Kidney (tissue), 14 donors: ENCODE results near the gene ZBTB7C. TPM values are rescaled to one million over a fixed set of nuclear protein-coding genes. Genes with fewer than 3 reads are reported as not detected.

Source experiments
- DNase-seq, 5 donors: peaks; one replicate each; pipeline ENCODE4 v3.0.0-alpha.2; 2013 to 2020
- FAIRE-seq: peaks from 2 replicates; lab custom pipeline; 2012; peaks lifted over from hg19 to GRCh38; lab: Jason Lieb, UNC
- H3K27ac ChIP-seq, 2 donors: one replicate each; pipeline ENCODE4 v1.7.0; 2013; ENCODE audit warnings: low read depth in 2 of 2, low read length in 2 of 2, inconsistent platforms in 1 of 2
- H3K27me3 ChIP-seq: one replicate; pipeline ENCODE4 v1.7.1; 2013; ENCODE audit warnings: low read length, inconsistent platforms; ENCODE audit not compliant: control insufficient read depth, insufficient read depth
- H3K36me3 ChIP-seq, 3 donors: one replicate each; pipeline versions ENCODE4 v1.7.0 to v1.7.1; 2013; ENCODE audit warnings: low read length in 3 of 3, control low read depth in 1 of 3, inconsistent platforms in 1 of 3; ENCODE audit not compliant: insufficient read depth in 3 of 3, control insufficient read depth in 2 of 3
- H3K4me1 ChIP-seq, 3 donors: one replicate each; pipeline versions ENCODE4 v1.7.0 to v1.7.1; 2013; ENCODE audit warnings: low read length in 3 of 3, inconsistent platforms in 1 of 3, low read depth in 1 of 3; ENCODE audit not compliant: control insufficient read depth in 2 of 3, insufficient read depth in 2 of 3
- H3K4me3 ChIP-seq, 3 donors: one replicate each; pipeline versions ENCODE4 v1.7.0 to v1.8.1; 2013; ENCODE audit warnings: low read length in 3 of 3, control low read depth in 1 of 3, inconsistent platforms in 1 of 3
- H3K9ac ChIP-seq, 3 donors: one replicate each; pipeline versions ENCODE4 v1.7.0 to v1.7.1; 2013; ENCODE audit warnings: low read length in 3 of 3, control low read depth in 1 of 3, inconsistent platforms in 1 of 3
- H3K9me3 ChIP-seq, 3 donors: one replicate each; pipeline versions ENCODE4 v1.7.0 to v1.7.1; 2013; ENCODE audit warnings: low read length in 3 of 3, control low read depth in 1 of 3, inconsistent platforms in 1 of 3; ENCODE audit not compliant: control insufficient read depth in 2 of 3, insufficient read depth in 1 of 3
- intact Hi-C: fragments of 100-400 bp; cut with DNase I; formaldehyde crosslinking; loops from one replicate; pipeline ENCODE4 v1.11.1; 2022
- polyA plus RNA-seq: library from polyadenylated mRNA; stranded (reverse); fragments of 350-450 nt; fragmentation: Illumina TruSeq; extraction: RNeasy Lipid Tissue Mini Kit (QIAGEN cat#74804); gene quantifications from one replicate; pipeline ENCODE4 v1.2.3, GENCODE V29; 2014; ENCODE audit warnings: low read depth, low replicate concordance; ENCODE audit not compliant: insufficient read depth
- total RNA-seq: library from RNA; stranded (reverse); fragmentation: NEBNext Ultra II Directional; extraction: Animal tissue kit (Norgen Biotek cat#: 25700); gene quantifications from one replicate; pipeline ENCODE4 v1.2.1, GENCODE V29; 2021
- TF ChIP-seq, protein P1 (sequence below): IDR thresholded peaks from 3 replicates; pipeline ENCODE4 v1.5.1; 2012; ENCODE audit warnings: mild to moderate bottlenecking, moderate library complexity, borderline replicate concordance; ENCODE audit not compliant: insufficient read depth; ENCODE audit errors: extremely low read depth
- donor health status: control.
- donor health status: control.
- donor health status: control.
- donor health status: control.
- donor health status: control.
- donor health status: DM: yes; HTN: yes; CAD: no.
- donor health status: Normal renal cell carcinoma (clear cell type).

ZBTB7C gene
- total and polyA plus RNA-seq, 2 donors from 2014 or later = 1.8 to 13.8 TPM

DNA sequence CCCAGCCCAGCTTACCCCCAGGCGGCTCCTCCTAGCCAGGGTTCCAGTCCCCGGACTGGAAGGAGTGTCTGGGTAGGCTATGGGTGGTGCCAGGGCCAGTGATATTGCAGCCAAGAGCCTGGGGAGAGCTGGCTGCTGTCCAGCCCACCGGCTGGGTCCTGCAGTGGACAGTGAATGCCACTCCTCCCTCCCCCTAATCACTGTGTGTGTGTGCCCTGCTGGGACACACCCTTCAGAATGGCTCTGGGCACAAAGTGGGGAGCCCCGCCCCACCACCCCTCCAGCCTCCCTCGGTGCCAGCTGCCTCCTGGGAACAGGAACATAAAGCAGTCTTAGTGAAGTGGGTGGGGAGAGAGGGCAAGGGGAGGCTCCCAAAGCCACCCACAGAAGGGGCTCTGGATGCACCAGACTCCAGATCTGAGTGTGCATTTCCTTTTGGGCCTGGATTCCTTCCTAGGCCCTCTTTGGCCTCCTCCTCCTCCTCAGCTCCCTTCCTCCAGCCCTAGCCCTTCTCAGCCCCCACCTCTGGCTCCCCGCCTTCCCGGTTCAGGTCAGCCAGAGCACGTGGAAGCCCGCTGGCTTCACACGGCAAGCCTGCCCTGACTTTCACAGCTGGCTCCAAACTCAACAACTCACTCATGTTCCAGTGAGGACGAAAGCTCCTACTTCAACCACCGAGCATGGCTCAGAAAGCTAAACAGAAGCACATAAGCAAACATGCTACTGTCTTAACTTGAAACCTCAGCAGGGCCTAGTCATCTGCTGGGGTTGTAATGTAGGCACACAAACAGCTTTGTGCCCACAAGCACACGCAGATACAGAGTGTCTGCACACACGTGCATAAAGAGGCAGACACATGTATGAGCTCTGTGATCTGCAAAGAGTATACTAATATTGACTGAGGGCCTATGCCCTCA lies 269.5 kb downstream of the ZBTB7C start:
- H3K27ac ChIP-seq = peak overlapping the region in 1 of 2 donors; percentile 38
- no peaks in the 10 kb centered on the region for H3K9me3 ChIP-seq
- FAIRE-seq = no peak
- no peak overlapping the region for H3K4me3 ChIP-seq
- TF ChIP-seq, protein P1, sequence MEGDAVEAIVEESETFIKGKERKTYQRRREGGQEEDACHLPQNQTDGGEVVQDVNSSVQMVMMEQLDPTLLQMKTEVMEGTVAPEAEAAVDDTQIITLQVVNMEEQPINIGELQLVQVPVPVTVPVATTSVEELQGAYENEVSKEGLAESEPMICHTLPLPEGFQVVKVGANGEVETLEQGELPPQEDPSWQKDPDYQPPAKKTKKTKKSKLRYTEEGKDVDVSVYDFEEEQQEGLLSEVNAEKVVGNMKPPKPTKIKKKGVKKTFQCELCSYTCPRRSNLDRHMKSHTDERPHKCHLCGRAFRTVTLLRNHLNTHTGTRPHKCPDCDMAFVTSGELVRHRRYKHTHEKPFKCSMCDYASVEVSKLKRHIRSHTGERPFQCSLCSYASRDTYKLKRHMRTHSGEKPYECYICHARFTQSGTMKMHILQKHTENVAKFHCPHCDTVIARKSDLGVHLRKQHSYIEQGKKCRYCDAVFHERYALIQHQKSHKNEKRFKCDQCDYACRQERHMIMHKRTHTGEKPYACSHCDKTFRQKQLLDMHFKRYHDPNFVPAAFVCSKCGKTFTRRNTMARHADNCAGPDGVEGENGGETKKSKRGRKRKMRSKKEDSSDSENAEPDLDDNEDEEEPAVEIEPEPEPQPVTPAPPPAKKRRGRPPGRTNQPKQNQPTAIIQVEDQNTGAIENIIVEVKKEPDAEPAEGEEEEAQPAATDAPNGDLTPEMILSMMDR = no peak
- no peaks in the 10 kb centered on the region for H3K27me3 ChIP-seq
- no peaks in the 10 kb centered on the region for H3K36me3 ChIP-seq
- H3K9ac ChIP-seq = no peak overlapping the region
- DNase-seq = peak in 2 of 5 donors; percentile 67 to 94
- intact Hi-C loops = no loop called here
- H3K4me1 ChIP-seq = peaks cover 3 to 18% (median 3%) of the 10 kb centered on the region in 3 donors

DNA sequence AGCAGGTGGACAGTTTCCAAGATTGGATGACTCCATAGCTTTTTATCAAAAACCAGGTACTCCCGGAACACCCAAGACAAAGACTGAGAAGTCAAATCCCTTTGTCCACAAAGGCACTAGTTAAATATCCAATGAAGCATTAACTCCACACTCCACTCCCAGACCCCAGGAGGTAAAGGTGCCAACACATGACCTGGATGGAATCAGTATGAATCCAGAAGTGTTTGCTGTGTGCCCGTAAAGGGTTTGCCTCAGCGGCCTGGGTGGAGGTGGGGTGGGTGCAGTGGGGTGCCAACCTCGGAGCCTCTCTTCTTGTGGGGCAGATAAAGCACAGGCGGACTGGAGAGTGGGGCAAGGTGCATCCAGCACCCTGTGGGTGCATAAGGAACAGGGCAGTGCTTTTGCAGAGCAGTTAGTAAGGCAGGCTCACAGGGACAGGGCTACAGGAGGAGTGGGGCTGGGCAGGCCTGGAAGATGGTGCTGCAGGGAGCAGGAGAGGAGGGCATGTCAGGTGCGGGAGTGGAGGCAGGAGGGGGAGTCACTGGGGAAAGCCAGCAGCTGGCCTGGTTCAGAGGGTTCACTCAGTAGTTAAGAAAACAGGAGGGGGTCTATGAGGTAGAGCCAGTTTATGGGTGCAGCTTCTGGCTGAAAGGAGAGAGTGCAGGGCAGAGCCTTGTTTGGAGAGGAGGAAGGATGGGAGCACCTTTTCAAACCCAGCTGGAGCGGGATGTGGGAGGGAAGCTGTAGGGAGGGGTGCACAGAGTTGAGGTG lies 270.3 kb downstream of the ZBTB7C start:
- DNase-seq = peak in 1 of 5 donors; percentile 65
- intact Hi-C loops = no loop called here
- TF ChIP-seq, protein P1 = no peak
- H3K27me3 ChIP-seq = no peaks in the 10 kb centered on the region
- no peak for FAIRE-seq
- H3K36me3 ChIP-seq = no peaks in the 10 kb centered on the region
- H3K9me3 ChIP-seq = no peaks in the 10 kb centered on the region
- H3K4me3 ChIP-seq = no peak overlapping the region
- no peak overlapping the region for H3K9ac ChIP-seq
- peak overlapping the region in 1 of 2 donors; percentile 22 for H3K27ac ChIP-seq
- peaks cover 3 to 18% (median 3%) of the 10 kb centered on the region in 3 donors for H3K4me1 ChIP-seq

DNA sequence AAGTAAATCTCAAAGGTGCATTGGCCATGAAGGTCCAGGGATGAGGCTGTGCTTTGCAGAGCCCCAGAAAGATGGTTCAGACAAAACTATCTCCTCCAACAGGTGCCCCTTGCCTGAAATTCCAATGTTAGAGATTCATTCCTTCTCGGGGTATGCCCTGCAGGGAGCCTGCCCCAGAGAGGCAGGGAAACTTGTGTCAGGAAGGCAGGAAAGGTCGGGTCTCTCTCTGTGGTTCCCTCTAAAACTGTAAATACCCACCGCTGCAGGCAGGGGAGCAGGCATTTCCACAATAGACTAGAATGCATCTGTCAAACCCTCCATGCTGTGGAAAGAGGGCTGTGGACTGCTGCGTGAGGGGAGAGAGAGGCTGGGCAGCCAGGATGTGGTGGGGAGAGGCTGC lies 271.0 kb downstream of the ZBTB7C start:
- Histone ChIP-seq H3K4me1 (peaks cover 3 to 18% (median 3%) of the 10 kb centered on the region in 3 donors), H3K36me3 (no peaks in the 10 kb centered on the region), H3K9ac (no peak overlapping the region), H3K4me3 (no peak overlapping the region), H3K9me3 (no peaks in the 10 kb centered on the region), H3K27ac (peak overlapping the region in 1 of 2 donors; percentile 23), H3K27me3 (no peaks in the 10 kb centered on the region)
- FAIRE-seq = no peak
- peak in 1 of 5 donors; percentile 37 for DNase-seq
- intact Hi-C loops = no loop called here
- TF ChIP-seq, protein P1 = no peak
